22Rv1 (cell line): ENCODE data around the gene CCDC78.

Experiments used
- ZFX ChIP-seq: fragments of 450-650 bp; IDR thresholded peaks from 2 replicates; pipeline ENCODE4 v1.6.1; 2017; ENCODE audit warnings: antibody characterized with exemption, borderline replicate concordance
- TF ChIP-seq, protein P1 (sequence below): fragments of 450-650 bp; IDR thresholded peaks from 2 replicates; pipeline ENCODE4 v1.5.1; 2017; ENCODE audit warnings: mild to moderate bottlenecking

DNA sequence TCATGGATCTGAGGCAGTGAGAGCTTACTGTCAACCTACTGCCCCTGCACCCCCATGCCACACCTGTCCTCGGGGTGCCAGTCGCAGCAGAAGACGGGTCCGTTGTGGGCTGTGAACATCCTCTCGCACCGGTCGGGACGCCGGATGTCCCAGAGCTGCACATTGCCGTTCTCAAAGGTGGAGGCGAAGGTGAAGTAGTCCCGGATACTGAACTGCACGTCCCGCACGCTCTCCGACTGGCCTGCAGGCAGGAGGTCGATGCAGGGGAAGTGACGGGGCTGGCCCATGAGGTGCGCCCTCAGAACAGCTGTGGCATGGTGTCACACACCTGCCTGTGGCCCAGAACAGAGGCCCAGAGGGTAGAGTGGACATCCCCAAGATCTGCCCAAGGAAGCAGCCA, 38.7 kb downstream of the CCDC78 start:
- TF ChIP-seq, protein P1, sequence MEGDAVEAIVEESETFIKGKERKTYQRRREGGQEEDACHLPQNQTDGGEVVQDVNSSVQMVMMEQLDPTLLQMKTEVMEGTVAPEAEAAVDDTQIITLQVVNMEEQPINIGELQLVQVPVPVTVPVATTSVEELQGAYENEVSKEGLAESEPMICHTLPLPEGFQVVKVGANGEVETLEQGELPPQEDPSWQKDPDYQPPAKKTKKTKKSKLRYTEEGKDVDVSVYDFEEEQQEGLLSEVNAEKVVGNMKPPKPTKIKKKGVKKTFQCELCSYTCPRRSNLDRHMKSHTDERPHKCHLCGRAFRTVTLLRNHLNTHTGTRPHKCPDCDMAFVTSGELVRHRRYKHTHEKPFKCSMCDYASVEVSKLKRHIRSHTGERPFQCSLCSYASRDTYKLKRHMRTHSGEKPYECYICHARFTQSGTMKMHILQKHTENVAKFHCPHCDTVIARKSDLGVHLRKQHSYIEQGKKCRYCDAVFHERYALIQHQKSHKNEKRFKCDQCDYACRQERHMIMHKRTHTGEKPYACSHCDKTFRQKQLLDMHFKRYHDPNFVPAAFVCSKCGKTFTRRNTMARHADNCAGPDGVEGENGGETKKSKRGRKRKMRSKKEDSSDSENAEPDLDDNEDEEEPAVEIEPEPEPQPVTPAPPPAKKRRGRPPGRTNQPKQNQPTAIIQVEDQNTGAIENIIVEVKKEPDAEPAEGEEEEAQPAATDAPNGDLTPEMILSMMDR: no peak
- TF ChIP-seq ZFX: no peak
